T-helper 1 cell (primary cell): ENCODE measurements around the gene ABCA9.
"Not testable (repeated sequence)": the region's sequence is repeated elsewhere in the genome, so short reads cannot be mapped to it uniquely, and the experiment has no call there.

Experiments used
- DNase-seq, 5 donors: peaks; one replicate each; pipeline ENCODE4 v3.0.0-alpha.2; 2012 to 2020

Gene ABCA9

DNA sequence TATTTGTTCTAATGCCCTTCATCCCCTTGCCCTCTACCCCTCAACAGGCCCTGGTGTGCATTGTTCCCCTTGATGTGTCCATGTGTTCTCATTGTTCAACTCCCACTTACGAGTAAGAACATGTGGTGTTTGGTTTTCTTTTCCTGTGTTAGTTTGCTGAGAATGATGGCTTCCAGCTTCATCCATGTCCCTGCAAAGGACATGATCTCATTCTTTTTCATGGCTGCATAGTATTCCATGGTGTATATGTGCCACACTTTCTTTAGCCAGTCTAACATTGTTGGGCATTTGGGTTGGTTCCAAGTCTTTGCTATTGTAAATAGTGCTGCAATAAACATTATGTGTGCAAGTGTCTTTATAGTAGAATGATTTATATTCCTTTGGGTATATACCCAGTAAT is 112.9 kb downstream of the ABCA9 start:
- not testable (repeated sequence) for DNase-seq

- no peak for DNase-seq
Measured at GRCh38 chr17:68944435-68945035, 116.2 kb downstream of the ABCA9 start.

- not testable (repeated sequence) for DNase-seq
Measured at GRCh38 chr17:68943812-68944182, 116.9 kb downstream of the ABCA9 start.

GRCh38 chr17:68943123-68943811 is 117.5 kb downstream of the ABCA9 start:
- DNase-seq = no peak

- DNase-seq = no peak
Measured at GRCh38 chr17:68942389-68942788, 118.3 kb downstream of the ABCA9 start.

- no peak for DNase-seq
Measured at GRCh38 chr17:68941761-68942160, 119.0 kb downstream of the ABCA9 start.

- no peak for DNase-seq
Measured at GRCh38 chr17:68939195-68939594, 121.5 kb downstream of the ABCA9 start.

- DNase-seq = no peak
Measured at GRCh38 chr17:68937890-68938514, 122.7 kb downstream of the ABCA9 start.

DNA sequence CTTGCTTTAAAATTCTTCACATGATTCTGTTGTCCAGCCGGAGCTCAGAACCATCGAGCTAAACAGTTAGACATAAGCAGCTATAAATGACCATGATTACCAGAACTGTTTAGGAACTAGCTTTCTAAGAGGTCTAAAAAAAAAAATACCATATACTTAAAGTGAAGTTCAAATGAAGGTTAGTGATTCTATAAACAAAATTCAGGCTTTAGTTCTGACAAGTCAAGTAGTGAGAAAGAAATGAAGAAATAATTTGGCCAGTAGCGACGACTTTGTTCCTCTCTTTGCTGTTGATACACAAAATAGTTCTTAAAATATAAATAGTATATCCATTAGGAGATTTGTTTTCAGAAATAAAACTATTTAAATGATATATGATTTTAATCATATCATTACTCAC is 133.2 kb downstream of the ABCA9 start:
- no peak for DNase-seq

DNA sequence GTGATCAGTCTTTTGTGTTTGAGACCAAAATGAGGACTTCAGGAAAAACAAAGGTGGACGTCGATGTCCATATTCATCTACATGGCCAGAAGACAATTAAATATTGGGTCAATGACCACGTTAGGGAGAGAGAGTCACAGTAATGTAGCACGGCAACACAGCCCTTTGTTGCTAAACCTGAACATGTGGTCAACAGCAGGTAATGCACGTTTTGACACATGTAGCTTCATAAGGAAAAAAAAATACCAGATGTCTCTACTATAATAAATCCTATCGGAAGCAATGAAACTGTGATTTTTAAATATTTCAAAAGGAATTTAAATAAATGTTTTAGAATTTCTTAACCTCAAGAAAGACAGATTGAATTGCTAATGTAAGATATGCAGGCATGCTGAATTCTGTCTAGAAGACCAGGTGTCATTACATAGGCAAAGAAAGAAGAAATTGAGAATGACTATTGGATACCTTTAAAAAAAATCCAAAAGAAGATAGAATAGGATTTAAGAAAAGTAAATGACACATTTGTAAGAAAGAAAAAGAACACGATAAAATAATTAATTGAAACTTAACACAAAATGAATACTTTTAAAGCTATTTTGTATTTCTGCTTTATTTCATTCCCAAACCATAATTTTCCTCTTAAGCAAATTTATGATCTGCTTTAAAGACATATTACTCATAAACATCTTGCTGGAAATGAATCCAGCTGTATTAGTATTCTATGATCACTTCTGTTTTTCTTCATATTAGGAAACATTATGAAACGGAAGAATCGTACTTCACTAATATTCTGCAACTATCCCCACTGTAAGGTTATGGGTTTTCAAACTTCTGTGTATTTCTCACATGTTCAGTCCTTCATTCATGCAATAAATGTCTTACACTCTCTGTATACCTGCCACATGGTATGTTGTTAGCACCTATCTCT is 135.7 kb downstream of the ABCA9 start:
- DNase-seq = no peak
